ENCODE data around the gene BAIAP2L1. TPM values are rescaled to one million over a fixed set of nuclear protein-coding genes. Genes with fewer than 3 reads are reported as not detected.

Gene BAIAP2L1
- total RNA-seq, 1 experiment from 2014 or later, result 60.9 TPM

- no peaks in the 10 kb centered on the region for H3K4me1 ChIP-seq
- CTCF ChIA-PET, result no interaction called here
- Mint-ChIP-seq H3K4me1 (ENCODE audit: low read depth, unreplicated experiment) (no peaks in the 10 kb centered on the region), H3K36me3 (ENCODE audit: insufficient read depth, unreplicated experiment) (peaks cover 8% of the 10 kb centered on the region), H3K27ac (ENCODE audit: unreplicated experiment) (no peak overlapping the region), H3K27me3 (ENCODE audit: insufficient read depth, unreplicated experiment) (no peaks in the 10 kb centered on the region), H3K4me3 (ENCODE audit: unreplicated experiment) (no peak overlapping the region), H3K9me3 (ENCODE audit: unreplicated experiment) (no peaks in the 10 kb centered on the region)
- H3K36me3 ChIP-seq (ENCODE audit: control insufficient read depth, insufficient read depth, low read length), result no peaks in the 10 kb centered on the region
- POLR2A ChIA-PET, result no interaction called here
- no peak for TF ChIP-seq CTCF (IDR thresholded peaks at IDR 0.05; ENCODE audit: insufficient read depth in 1 of 2, low read depth in 1 of 2, low read length in 1 of 2, severe bottlenecking in 1 of 2, unreplicated experiment in 1 of 2)
- H3K27me3 ChIP-seq (replicated peaks; ENCODE audit: control insufficient read depth, insufficient read depth, low read length), result no peaks in the 10 kb centered on the region
- no peak for DNase-seq
- H3K9me3 ChIP-seq, result no peaks in the 10 kb centered on the region
- intact Hi-C loops (cut with micrococcal nuclease; ENCODE audit: unreplicated experiment), result no loop called here
- BruUV-seq (replicated peaks), result no TSS peak
- H3K4me3 ChIP-seq (ENCODE audit: low read depth, low read length), result no peak overlapping the region
Measured at GRCh38 chr7:98378210-98378819, 22.6 kb downstream of the BAIAP2L1 start.

- Histone ChIP-seq H3K27me3 (replicated peaks; ENCODE audit: control insufficient read depth, insufficient read depth, low read length) (no peaks in the 10 kb centered on the region), H3K9me3 (no peaks in the 10 kb centered on the region), H3K36me3 (ENCODE audit: control insufficient read depth, insufficient read depth, low read length) (no peaks in the 10 kb centered on the region), H3K4me3 (ENCODE audit: low read depth, low read length) (no peak overlapping the region), H3K4me1 (no peaks in the 10 kb centered on the region)
- H3K36me3 Mint-ChIP-seq (ENCODE audit: insufficient read depth, unreplicated experiment), result peaks cover 16% of the 10 kb centered on the region
- no peak overlapping the region for H3K27ac Mint-ChIP-seq (ENCODE audit: unreplicated experiment)
- no peak for TF ChIP-seq CTCF (IDR thresholded peaks at IDR 0.05; ENCODE audit: insufficient read depth in 1 of 2, low read depth in 1 of 2, low read length in 1 of 2, severe bottlenecking in 1 of 2, unreplicated experiment in 1 of 2)
- ChIA-PET POLR2A (no interaction called here), CTCF (no interaction called here)
- no peak overlapping the region for H3K4me3 Mint-ChIP-seq (ENCODE audit: unreplicated experiment)
- H3K9me3 Mint-ChIP-seq (ENCODE audit: unreplicated experiment), result no peaks in the 10 kb centered on the region
- intact Hi-C loops (cut with micrococcal nuclease; ENCODE audit: unreplicated experiment), result no loop called here
- no peaks in the 10 kb centered on the region for H3K27me3 Mint-ChIP-seq (ENCODE audit: insufficient read depth, unreplicated experiment)
- no TSS peak for BruUV-seq (replicated peaks)
- no peak for DNase-seq
- no peaks in the 10 kb centered on the region for H3K4me1 Mint-ChIP-seq (ENCODE audit: low read depth, unreplicated experiment)
Measured at GRCh38 chr7:98376711-98377110, 24.2 kb downstream of the BAIAP2L1 start.

- no peaks in the 10 kb centered on the region for H3K9me3 Mint-ChIP-seq (ENCODE audit: unreplicated experiment)
- no peaks in the 10 kb centered on the region for H3K36me3 ChIP-seq (ENCODE audit: control insufficient read depth, insufficient read depth, low read length)
- no peaks in the 10 kb centered on the region for H3K27me3 Mint-ChIP-seq (ENCODE audit: insufficient read depth, unreplicated experiment)
- H3K27ac Mint-ChIP-seq (ENCODE audit: unreplicated experiment), result no peak overlapping the region
- intact Hi-C loops (cut with micrococcal nuclease; ENCODE audit: unreplicated experiment), result no loop called here
- H3K4me1 Mint-ChIP-seq (ENCODE audit: low read depth, unreplicated experiment), result no peaks in the 10 kb centered on the region
- ChIA-PET POLR2A (no interaction called here), CTCF (no interaction called here)
- H3K4me1 ChIP-seq, result 0 out of 2 replicates have a peak, but pooled peaks cover 5% of the 10 kb centered on the region
- no peak overlapping the region for H3K4me3 Mint-ChIP-seq (ENCODE audit: unreplicated experiment)
- H3K9me3 ChIP-seq, result no peaks in the 10 kb centered on the region
- BruUV-seq (replicated peaks), result no TSS peak
- H3K27me3 ChIP-seq (replicated peaks; ENCODE audit: control insufficient read depth, insufficient read depth, low read length), result no peaks in the 10 kb centered on the region
- TF ChIP-seq CTCF (IDR thresholded peaks at IDR 0.05; ENCODE audit: insufficient read depth in 1 of 2, low read depth in 1 of 2, low read length in 1 of 2, severe bottlenecking in 1 of 2, unreplicated experiment in 1 of 2), result no peak
- H3K4me3 ChIP-seq (ENCODE audit: low read depth, low read length), result no peak overlapping the region
- H3K36me3 Mint-ChIP-seq (ENCODE audit: insufficient read depth, unreplicated experiment), result peaks cover 16% of the 10 kb centered on the region
- DNase-seq, result no peak
Measured at GRCh38 chr7:98375664-98376063, 25.2 kb downstream of the BAIAP2L1 start.
